ENCODE results near the gene SP8.

The SP8 gene

GRCh38 chr7:20735346-20736065 is 51.2 kb downstream of the SP8 start:
- no peaks in the 10 kb centered on the region for H3K27me3 Mint-ChIP-seq (ENCODE audit: low read depth)
- no peak for TF ChIP-seq CTCF (IDR thresholded peaks at IDR 0.05; ENCODE audit: unreplicated experiment in 3 of 3)
- H3K4me3 Mint-ChIP-seq: no peak overlapping the region
- no peak overlapping the region for H3K27ac Mint-ChIP-seq
- H3K4me1 Mint-ChIP-seq: no peaks in the 10 kb centered on the region
- H3K36me3 Mint-ChIP-seq (ENCODE audit: low read depth): no peaks in the 10 kb centered on the region
- no peaks in the 10 kb centered on the region for H3K9me3 Mint-ChIP-seq

Measured in nephron (organoid).